ENCODE results near the gene PHTF2.

- TF ChIP-seq CTCF (optimal IDR thresholded peaks at IDR 0.05 in 1 of 3, IDR thresholded peaks at IDR 0.05 in 1 of 3, conservative IDR thresholded peaks at IDR 0.05 in 1 of 3; ENCODE audit: extremely low read depth in 1 of 3, insufficient read depth in 2 of 3, low read length in 3 of 3): no peak
- no peak for TF ChIP-seq EZH2 (IDR thresholded peaks at IDR 0.05; ENCODE audit: low read length)
Observed at GRCh38 chr7:77786741-77787140, 11.8 kb upstream of the PHTF2 start.
